HL-60 (cell line): Measurements from ENCODE around the gene RPP21.
A peak's percentile ranks its signal among the peaks of the same experiment; 100 is the strongest.

Source experiments
- CTCF ChIP-seq: IDR thresholded peaks from one replicate; pipeline ENCODE4 v1.5.1; 2011; ENCODE audit warnings: low read length, control low read depth, inconsistent platforms; ENCODE audit not compliant: insufficient read depth
- GABPA ChIP-seq: IDR thresholded peaks from 2 replicates; pipeline ENCODE4 v1.6.1; 2012; ENCODE audit warnings: low read depth
- POLR2AphosphoS5 ChIP-seq: IDR thresholded peaks from 2 replicates; pipeline ENCODE4 v1.6.1; 2012; ENCODE audit warnings: low read depth
- REST ChIP-seq: IDR thresholded peaks from 2 replicates; pipeline ENCODE4 v1.6.1; 2012; ENCODE audit warnings: low read depth; ENCODE audit not compliant: insufficient replicate concordance
- SPI1 ChIP-seq: IDR thresholded peaks from 2 replicates; pipeline ENCODE4 v1.6.1; 2012; ENCODE audit warnings: low read depth, mild to moderate bottlenecking, borderline replicate concordance

GRCh38 chr6:30348957-30349356 lies 4.0 kb downstream of the RPP21 start:
- no peak for TF ChIP-seq CTCF
- TF ChIP-seq POLR2AphosphoS5 = no peak
- TF ChIP-seq SPI1 = peak; percentile 32; the same call in 1 of the 2 replicates
- TF ChIP-seq REST = no peak
- TF ChIP-seq GABPA = no peak
